OCI-LY7 (cell line): ENCODE results near the gene NREP. TPM values are rescaled to one million over a fixed set of nuclear protein-coding genes. Genes with fewer than 3 reads are reported as not detected.

Source experiments
- BruUV-seq: library from RNA; stranded (reverse); fragments of 400-500 nt; replicated peaks from 2 replicates; lab custom pipeline; 2021; lab: Mats Ljungman, UMichigan
- CTCF ChIA-PET: fragments of 300-600 bp; sonication (Branson Sonifier 250); formaldehyde crosslinking; loops from one replicate; lab custom pipeline; 2022; ENCODE audit warnings: antibody characterized with exemption; ENCODE audit not compliant: unreplicated experiment; lab: Charles Lee
- POLR2A ChIA-PET: fragments of 300-600 bp; sonication (Branson Sonifier 250); formaldehyde crosslinking; loops from one replicate; lab custom pipeline; 2022; ENCODE audit warnings: antibody characterized with exemption; lab: Charles Lee
- DNase-seq: peaks from one replicate; pipeline ENCODE4 v3.0.0-alpha.2; 2015; ENCODE audit warnings: low spot score
- H2AFZ ChIP-seq: fragments of 200-600 bp; sonication (generic), shearing (Covaris generic); 2 replicates; pipeline ENCODE4 v1.6.1; 2014; ENCODE audit warnings: mild to moderate bottlenecking, antibody characterized with exemption, low read length, moderate library complexity
- H3K27ac ChIP-seq: fragments of 200-600 bp; sonication (generic); 2 replicates; pipeline ENCODE4 v1.5.1; 2014; ENCODE audit warnings: mixed run types, low read depth, mild to moderate bottlenecking, moderate library complexity, low read length, inconsistent platforms; ENCODE audit not compliant: poor library complexity, severe bottlenecking
- H3K36me3 ChIP-seq: fragments of 200-600 bp; sonication (generic); 2 replicates; pipeline ENCODE4 v1.6.1; 2014; ENCODE audit warnings: mild to moderate bottlenecking, antibody characterized with exemption, low read length, moderate library complexity, mixed read lengths; ENCODE audit not compliant: insufficient read depth
- H3K4me1 ChIP-seq: fragments of 200-600 bp; sonication (generic); 2 replicates; pipeline ENCODE4 v1.5.1; 2014; ENCODE audit warnings: mild to moderate bottlenecking, low read length; ENCODE audit not compliant: insufficient read depth, poor library complexity, severe bottlenecking
- H3K4me2 ChIP-seq: fragments of 200-600 bp; sonication (generic); 2 replicates; pipeline ENCODE4 v1.6.1; 2014; ENCODE audit warnings: mild to moderate bottlenecking, low read length
- H3K4me3 ChIP-seq: fragments of 200-600 bp; sonication (generic); 2 replicates; pipeline ENCODE4 v1.5.1; 2014; ENCODE audit warnings: mild to moderate bottlenecking, low read depth, low read length; ENCODE audit not compliant: poor library complexity, severe bottlenecking
- H3K79me2 ChIP-seq: fragments of 200-600 bp; sonication (generic); 2 replicates; pipeline ENCODE4 v1.6.1; 2016; ENCODE audit warnings: low read depth, mild to moderate bottlenecking, low read length, moderate library complexity, mixed read lengths; ENCODE audit not compliant: insufficient read depth
- H3K9me2 ChIP-seq: fragments of 200-600 bp; sonication (generic); 2 replicates; pipeline ENCODE4 v1.6.1; 2016; ENCODE audit warnings: mild to moderate bottlenecking, low read length, mixed read lengths; ENCODE audit not compliant: insufficient read depth
- H3K9me3 ChIP-seq: fragments of 200-600 bp; sonication (generic); 2 replicates; pipeline ENCODE4 v1.6.1; 2014; ENCODE audit warnings: mild to moderate bottlenecking, mixed run types, low read length, mixed read lengths
- H4K20me1 ChIP-seq: fragments of 200-600 bp; sonication (generic); 2 replicates; pipeline ENCODE4 v1.6.1; 2014; ENCODE audit warnings: mild to moderate bottlenecking, antibody characterized with exemption, low read length, moderate library complexity, mixed read lengths; ENCODE audit not compliant: insufficient read depth
- EZH2phosphoT487 ChIP-seq: fragments of 200-600 bp; sonication (generic); IDR thresholded peaks from 2 replicates; pipeline ENCODE4 v1.6.1; 2018; ENCODE audit warnings: low read depth, borderline replicate concordance, mild to moderate bottlenecking, mixed run types, antibody characterized with exemption, low read length, moderate library complexity, mixed read lengths
- intact Hi-C: fragments of 100-400 bp; cut with micrococcal nuclease; formaldehyde crosslinking; loops from one replicate; pipeline ENCODE4 v1.10.0; 2022; ENCODE audit not compliant: unreplicated experiment
- total RNA-seq, 2 experiments: library from RNA; depleted of rRNA in 1 of 2; stranded (reverse); fragments of >200 nt in 1 of 2; shearing (Covaris generic) in 1 of 2; gene quantifications; 2 replicates each; pipeline ENCODE4 v1.2.3, GENCODE V29; 2014 to 2022
- TF ChIP-seq, protein P1 (sequence below): fragments of 200-600 bp; sonication (generic); conservative IDR thresholded peaks from 2 replicates; pipeline ENCODE4 v1.5.1; 2014; ENCODE audit warnings: mild to moderate bottlenecking, antibody characterized with exemption, low read length, moderate library complexity, mixed read lengths

Gene NREP
- total RNA-seq, 2 experiments from 2014 or later: 40.0 to 100 TPM

GRCh38 chr5:111779260-111779921, 22.4 kb upstream of the NREP start:
- no peaks in the 10 kb centered on the region for H4K20me1 ChIP-seq
- ChIA-PET CTCF (no interaction called here), POLR2A (no interaction called here)

DNA sequence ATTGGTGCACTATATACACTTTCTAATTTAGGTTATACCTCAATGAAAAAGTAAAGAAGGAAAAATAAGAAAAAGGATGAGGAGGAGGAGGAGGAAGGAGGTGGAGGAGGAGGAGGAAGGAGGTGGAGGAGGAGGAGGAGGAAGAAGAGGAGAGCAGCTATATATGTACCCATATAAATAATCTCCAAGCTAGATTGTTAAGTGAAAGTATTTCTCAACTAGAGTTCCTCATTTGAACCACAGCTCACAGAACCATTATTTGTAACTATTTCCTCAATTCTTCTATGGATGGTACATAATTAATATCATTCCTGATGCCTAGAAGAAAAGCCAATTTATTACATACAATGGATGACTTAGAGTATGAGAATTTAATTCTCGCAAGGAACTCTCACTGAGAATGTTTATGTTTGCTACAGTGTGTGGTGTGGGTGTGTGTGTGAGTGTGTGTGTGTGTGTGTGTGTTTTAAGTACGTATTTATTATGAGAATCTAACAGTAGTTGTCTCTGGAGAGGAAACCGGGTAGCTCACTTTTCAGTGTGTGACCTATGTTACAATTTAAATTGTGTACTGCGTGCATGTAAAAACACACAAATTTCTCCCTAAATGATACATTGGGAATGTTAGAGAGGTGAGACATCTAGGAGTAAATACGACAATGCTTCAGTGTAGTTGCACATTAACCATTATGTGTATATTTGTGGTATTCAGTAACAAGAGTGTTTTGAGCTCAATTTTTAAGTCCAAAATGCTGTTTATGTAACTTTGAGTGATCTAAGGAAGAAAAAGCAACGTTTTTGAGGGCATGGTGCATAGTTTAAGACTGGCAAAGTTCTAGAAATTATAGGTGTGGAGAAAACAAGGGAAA, 20.2 kb upstream of the NREP start:
- H3K4me3 ChIP-seq: no peak overlapping the region
- no peak overlapping the region for H3K4me2 ChIP-seq
- no peaks in the 10 kb centered on the region for H3K9me3 ChIP-seq
- ChIA-PET POLR2A (interaction anchor here (1.0 kb wide), 1 partner anchor 34 kb away, joined by 3 read pairs; no protein-coding TSS in a partner anchor), CTCF (no interaction called here)
- intact Hi-C loops: no loop called here
- no peak overlapping the region; the same call in 1 of the 2 replicates for H2AFZ ChIP-seq
- no peaks in the 10 kb centered on the region for H4K20me1 ChIP-seq
- DNase-seq: no peak
- no peak overlapping the region for H3K27ac ChIP-seq
- no peaks in the 10 kb centered on the region for H3K36me3 ChIP-seq
- H3K79me2 ChIP-seq: no peaks in the 10 kb centered on the region
- H3K4me1 ChIP-seq: peaks cover 27% of the 10 kb centered on the region
- H3K9me2 ChIP-seq: no peaks in the 10 kb centered on the region
- no peak for TF ChIP-seq EZH2phosphoT487
- TF ChIP-seq, protein P1, sequence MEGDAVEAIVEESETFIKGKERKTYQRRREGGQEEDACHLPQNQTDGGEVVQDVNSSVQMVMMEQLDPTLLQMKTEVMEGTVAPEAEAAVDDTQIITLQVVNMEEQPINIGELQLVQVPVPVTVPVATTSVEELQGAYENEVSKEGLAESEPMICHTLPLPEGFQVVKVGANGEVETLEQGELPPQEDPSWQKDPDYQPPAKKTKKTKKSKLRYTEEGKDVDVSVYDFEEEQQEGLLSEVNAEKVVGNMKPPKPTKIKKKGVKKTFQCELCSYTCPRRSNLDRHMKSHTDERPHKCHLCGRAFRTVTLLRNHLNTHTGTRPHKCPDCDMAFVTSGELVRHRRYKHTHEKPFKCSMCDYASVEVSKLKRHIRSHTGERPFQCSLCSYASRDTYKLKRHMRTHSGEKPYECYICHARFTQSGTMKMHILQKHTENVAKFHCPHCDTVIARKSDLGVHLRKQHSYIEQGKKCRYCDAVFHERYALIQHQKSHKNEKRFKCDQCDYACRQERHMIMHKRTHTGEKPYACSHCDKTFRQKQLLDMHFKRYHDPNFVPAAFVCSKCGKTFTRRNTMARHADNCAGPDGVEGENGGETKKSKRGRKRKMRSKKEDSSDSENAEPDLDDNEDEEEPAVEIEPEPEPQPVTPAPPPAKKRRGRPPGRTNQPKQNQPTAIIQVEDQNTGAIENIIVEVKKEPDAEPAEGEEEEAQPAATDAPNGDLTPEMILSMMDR: no peak
- no TSS peak for BruUV-seq

More at GRCh38 chr5:111779260-111779921, 22.4 kb upstream of the NREP start:
- no peaks in the 10 kb centered on the region for H3K9me3 ChIP-seq
- no TSS peak for BruUV-seq
- intact Hi-C loops: no loop called here
- no peak overlapping the region for H3K4me2 ChIP-seq
- TF ChIP-seq, protein P1: no peak
- TF ChIP-seq EZH2phosphoT487: no peak
- peak overlapping the region; percentile 53; the same call in 1 of the 2 replicates for H2AFZ ChIP-seq
- DNase-seq: no peak
- no peaks in the 10 kb centered on the region for H3K36me3 ChIP-seq
- H3K4me1 ChIP-seq: peaks cover 14% of the 10 kb centered on the region
- H3K9me2 ChIP-seq: no peaks in the 10 kb centered on the region
- no peak overlapping the region for H3K27ac ChIP-seq
- H3K79me2 ChIP-seq: no peaks in the 10 kb centered on the region
- no peak overlapping the region for H3K4me3 ChIP-seq
